ENCODE results near the gene CCDC97. TPM values are rescaled to one million over a fixed set of nuclear protein-coding genes. Genes with fewer than 3 reads are reported as not detected.
"Not testable (repeated sequence)": the region's sequence is repeated elsewhere in the genome, so short reads cannot be mapped to it uniquely, and the experiment has no call there.

Gene CCDC97
- total RNA-seq, 8 experiments from 2014 or later, result 6.6 to 25.0 (median 9.7) TPM

GRCh38 chr19:41335467-41335866 lies 25.5 kb downstream of the CCDC97 start:
- no peak for ATAC-seq (replicated peaks in 6 of 8)
- WGBS, 10 experiments, result 82 to 100% (median 98%) methylated on average over 1 to 5 of the region's 10 CpGs; no CpG with 5 or more reads in 2 of the 10 experiments
- in situ Hi-C loops (cut with MboI; ENCODE audit: low pct_unique_long_range_greater_than_20kb in 2 of 9, low sequenced_read_pairs in 9 of 9, unreplicated experiment in 9 of 9), result no loop called here
- Histone ChIP-seq H3K4me1 (replicated peaks in 1 of 2) (peaks cover 0 to 4% of the 10 kb centered on the region in 2 donors), H3K27ac (no peak overlapping the region), H3K4me3 (no peak overlapping the region)

- WGBS, 10 experiments, result 95 to 98% (median 97%) methylated on average over 5 of the region's 5 CpGs; no CpG with 5 or more reads in 6 of the 10 experiments
- H3K4me3 ChIP-seq, result no peak overlapping the region
- H3K27ac ChIP-seq, result no peak overlapping the region
- no peak for ATAC-seq (replicated peaks in 6 of 8)
- in situ Hi-C loops (cut with MboI; ENCODE audit: low pct_unique_long_range_greater_than_20kb in 2 of 9, low sequenced_read_pairs in 9 of 9, unreplicated experiment in 9 of 9), result no loop called here
- no peaks in the 10 kb centered on the region for H3K4me1 ChIP-seq (replicated peaks in 1 of 2)
Measured at GRCh38 chr19:41339936-41340335, 30.0 kb downstream of the CCDC97 start.

- Histone ChIP-seq H3K4me3 (no peak overlapping the region), H3K4me1 (replicated peaks in 1 of 2) (no peaks in the 10 kb centered on the region), H3K27ac (no peak overlapping the region)
- WGBS, 10 experiments, result 88 to 100% (median 99%) methylated on average over 1 to 10 of the region's 20 CpGs; no CpG with 5 or more reads in 4 of the 10 experiments
- no peak for ATAC-seq (replicated peaks in 6 of 8)
- in situ Hi-C loops (cut with MboI; ENCODE audit: low pct_unique_long_range_greater_than_20kb in 2 of 9, low sequenced_read_pairs in 9 of 9, unreplicated experiment in 9 of 9), result no loop called here
Measured at GRCh38 chr19:41341669-41342490, 31.9 kb downstream of the CCDC97 start.

- in situ Hi-C loops (cut with MboI; ENCODE audit: low pct_unique_long_range_greater_than_20kb in 2 of 9, low sequenced_read_pairs in 9 of 9, unreplicated experiment in 9 of 9), result no loop called here
Measured at GRCh38 chr19:41344162-41344561, 34.2 kb downstream of the CCDC97 start.

GRCh38 chr19:41346916-41347315 lies 36.9 kb downstream of the CCDC97 start:
- in situ Hi-C loops (cut with MboI; ENCODE audit: low pct_unique_long_range_greater_than_20kb in 2 of 9, low sequenced_read_pairs in 9 of 9, unreplicated experiment in 9 of 9); H3K4me1 ChIP-seq (replicated peaks in 1 of 2); ATAC-seq (replicated peaks in 6 of 8); H3K27ac ChIP-seq; H3K4me3 ChIP-seq: not testable (repeated sequence)
- WGBS, 10 experiments, result 93 to 100% (median 96%) methylated on average over 2 to 5 of the region's 9 CpGs; no CpG with 5 or more reads in 4 of the 10 experiments

More at GRCh38 chr19:41344162-41344561, 34.2 kb downstream of the CCDC97 start:
- Histone ChIP-seq H3K27ac (no peak overlapping the region), H3K4me1 (replicated peaks in 1 of 2) (no peaks in the 10 kb centered on the region), H3K4me3 (no peak overlapping the region)
- no peak for ATAC-seq (replicated peaks in 6 of 8)
- WGBS, 10 experiments, result 89 to 100% (median 100%) methylated on average over 2 of the region's 2 CpGs; no CpG with 5 or more reads in 6 of the 10 experiments

- WGBS, 10 experiments, result 0 to 40% (median 10%) methylated on average over 2 to 14 of the region's 22 CpGs; no CpG with 5 or more reads in 1 of the 10 experiments
- Histone ChIP-seq H3K4me3 (peak overlapping the region; percentile 18 to 43 (median 40)), H3K27ac (no peak overlapping the region), H3K4me1 (replicated peaks in 1 of 2) (peaks cover 13 to 14% of the 10 kb centered on the region in 2 donors)
- ATAC-seq (replicated peaks in 6 of 8), result no peak
- in situ Hi-C loops (cut with MboI; ENCODE audit: low pct_unique_long_range_greater_than_20kb in 2 of 9, low sequenced_read_pairs in 9 of 9, unreplicated experiment in 9 of 9), result no loop called here
Measured at GRCh38 chr19:41350735-41351338, 40.9 kb downstream of the CCDC97 start.

GRCh38 chr19:41351339-41352245 lies 41.6 kb downstream of the CCDC97 start:
- H3K4me1 ChIP-seq (replicated peaks in 1 of 2), result peaks cover 13 to 14% of the 10 kb centered on the region in 2 donors
- in situ Hi-C loops (cut with MboI; ENCODE audit: low pct_unique_long_range_greater_than_20kb in 2 of 9, low sequenced_read_pairs in 9 of 9, unreplicated experiment in 9 of 9), result no loop called here
- 0 to 1% (median 0%) methylated on average over 1 to 15 of the region's 58 CpGs; no CpG with 5 or more reads in 6 of the 10 experiments for WGBS, 10 experiments
- peak; percentile 23 to 53 (median 34) for ATAC-seq (replicated peaks in 6 of 8)
- no peak overlapping the region for H3K27ac ChIP-seq
- H3K4me3 ChIP-seq, result peak overlapping the region; percentile 18 to 43 (median 40)

- WGBS, 10 experiments, result no CpG with 5 or more reads among the region's 12 CpGs
- ATAC-seq (replicated peaks in 6 of 8), result peak in 1 of 8 experiments; percentile 0
- H3K27ac ChIP-seq, result no peak overlapping the region
- in situ Hi-C loops (cut with MboI; ENCODE audit: low pct_unique_long_range_greater_than_20kb in 2 of 9, low sequenced_read_pairs in 9 of 9, unreplicated experiment in 9 of 9), result no loop called here
- peaks cover 13 to 14% of the 10 kb centered on the region in 2 donors for H3K4me1 ChIP-seq (replicated peaks in 1 of 2)
- peak overlapping the region; percentile 11 to 43 (median 40) for H3K4me3 ChIP-seq
Measured at GRCh38 chr19:41352279-41352608, 42.3 kb downstream of the CCDC97 start.

GRCh38 chr19:41352609-41353465 lies 42.9 kb downstream of the CCDC97 start:
- Histone ChIP-seq H3K27ac (no peak overlapping the region), H3K4me1 (replicated peaks in 1 of 2) (peaks cover 13 to 14% of the 10 kb centered on the region in 2 donors), H3K4me3 (peak overlapping the region; percentile 34 to 43 (median 40))
- 0% methylated on average over 5 of the region's 71 CpGs; no CpG with 5 or more reads in 9 of the 10 experiments for WGBS, 10 experiments
- in situ Hi-C loops (cut with MboI; ENCODE audit: low pct_unique_long_range_greater_than_20kb in 2 of 9, low sequenced_read_pairs in 9 of 9, unreplicated experiment in 9 of 9), result no loop called here
- ATAC-seq (replicated peaks in 6 of 8), result peak; percentile 5 to 37 (median 28)

- Histone ChIP-seq H3K27ac (no peak within 1 kb of the TSS), H3K4me1 (replicated peaks in 1 of 2) (peaks cover 13 to 14% of the 10 kb centered on the region in 2 donors), H3K4me3 (peak within 1 kb of the TSS; percentile 34 to 43 (median 40))
- WGBS, 10 experiments, result 0% methylated on average over 1 to 9 of the region's 78 CpGs; no CpG with 5 or more reads in 8 of the 10 experiments
- in situ Hi-C loops (cut with MboI; ENCODE audit: low pct_unique_long_range_greater_than_20kb in 2 of 9, low sequenced_read_pairs in 9 of 9, unreplicated experiment in 9 of 9), result no loop called here
- ATAC-seq (replicated peaks in 6 of 8), result peak; percentile 41 to 75 (median 68)
Measured at GRCh38 chr19:41353466-41354342, 43.7 kb downstream of the CCDC97 start, which contains the start of gene TGFB1. TGFB1 (minus strand) TSS chr19:41353922; CDS start chr19:41353044, 878 bp downstream.

- ATAC-seq (replicated peaks in 6 of 8), result no peak
- WGBS, 10 experiments, result 0 to 92% (median 90%) methylated on average over 1 to 2 of the region's 23 CpGs; no CpG with 5 or more reads in 7 of the 10 experiments
- in situ Hi-C loops (cut with MboI; ENCODE audit: low pct_unique_long_range_greater_than_20kb in 2 of 9, low sequenced_read_pairs in 9 of 9, unreplicated experiment in 9 of 9), result no loop called here
- Histone ChIP-seq H3K4me1 (replicated peaks in 1 of 2) (peaks cover 13 to 14% of the 10 kb centered on the region in 2 donors), H3K4me3 (peak overlapping the region; percentile 34 to 43 (median 40)), H3K27ac (no peak overlapping the region)
Measured at GRCh38 chr19:41354343-41354953, 44.5 kb downstream of the CCDC97 start.

All from motor neuron (in vitro differentiated cells).